Activated T-helper 1 cell treated with anti-CD3 and anti-CD28 coated beads, Interleukin-12 subunit alpha, Interleukin-12 subunit beta, Interleukin-2, Interleukin-4 antibody, amounts not matched to agents 30 ng/mL and 10 ng/mL and 1 ng/mL, durations not matched to agents 14 hours and 24 hours and 36 hours (primary cell): ENCODE data around the gene RAB22A. TPM values are rescaled to one million over a fixed set of nuclear protein-coding genes. Genes with fewer than 3 reads are reported as not detected.
"Not testable (repeated sequence)": the region's sequence is repeated elsewhere in the genome, so short reads cannot be mapped to it uniquely, and the experiment has no call there.

Source experiments
- DNase-seq: peaks from one replicate; pipeline ENCODE4 v3.0.0; 2021; ENCODE audit warnings: low spot score
- H3K27ac Mint-ChIP-seq: one replicate; pipeline ENCODE4 v1.8.0; 2021; ENCODE audit warnings: mild to moderate bottlenecking, mixed read lengths
- H3K27me3 Mint-ChIP-seq: one replicate; pipeline ENCODE4 v1.8.0; 2022; ENCODE audit warnings: mild to moderate bottlenecking, moderate library complexity, mixed read lengths; ENCODE audit not compliant: insufficient read depth
- H3K36me3 Mint-ChIP-seq: one replicate; pipeline ENCODE4 v1.8.0; 2021; ENCODE audit warnings: low read depth, mixed read lengths
- H3K4me1 Mint-ChIP-seq: one replicate; pipeline ENCODE4 v1.8.0; 2021; ENCODE audit warnings: low read depth, mixed read lengths
- H3K4me3 Mint-ChIP-seq: one replicate; pipeline ENCODE4 v1.8.0; 2021; ENCODE audit warnings: mild to moderate bottlenecking, moderate library complexity, mixed read lengths
- H3K9me3 Mint-ChIP-seq: one replicate; pipeline ENCODE4 v1.8.0; 2021; ENCODE audit warnings: mixed read lengths
- intact Hi-C: fragments of 100-400 bp; cut with micrococcal nuclease; formaldehyde crosslinking; loops from one replicate; pipeline ENCODE4 v1.15.1; 2024
- total RNA-seq: library from RNA; stranded (reverse); gene quantifications from 2 replicates; pipeline ENCODE4 v1.2.3, GENCODE V29; 2022

RAB22A gene
- total RNA-seq, 1 donor from 2014 or later = 16.9 TPM

DNA sequence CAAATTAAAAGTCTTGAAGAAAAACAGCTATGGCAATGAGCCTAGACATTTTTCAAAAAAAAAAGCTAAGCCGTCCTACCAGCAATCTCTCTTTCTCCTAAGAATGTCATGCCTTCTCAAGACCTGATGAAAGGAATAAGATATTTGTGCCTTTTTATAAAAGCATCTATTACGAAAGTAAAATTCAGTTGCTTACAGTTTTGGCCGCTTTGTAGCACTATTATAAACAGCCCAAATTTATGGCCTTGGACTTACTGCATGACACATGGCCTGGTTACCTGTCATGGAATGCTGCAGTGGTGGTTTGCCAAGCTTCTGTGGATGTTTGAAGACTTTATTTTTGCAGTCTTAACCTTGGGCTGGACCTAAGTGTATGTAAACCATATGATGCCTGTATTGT lies 57.4 kb downstream of the RAB22A start:
- intact Hi-C loops = no loop called here
- Mint-ChIP-seq H3K4me3 (no peak overlapping the region), H3K9me3 (no peaks in the 10 kb centered on the region), H3K36me3 (peaks cover 9% of the 10 kb centered on the region), H3K4me1 (peaks cover 4% of the 10 kb centered on the region), H3K27ac (no peak overlapping the region), H3K27me3 (no peaks in the 10 kb centered on the region)
- no peak for DNase-seq

DNA sequence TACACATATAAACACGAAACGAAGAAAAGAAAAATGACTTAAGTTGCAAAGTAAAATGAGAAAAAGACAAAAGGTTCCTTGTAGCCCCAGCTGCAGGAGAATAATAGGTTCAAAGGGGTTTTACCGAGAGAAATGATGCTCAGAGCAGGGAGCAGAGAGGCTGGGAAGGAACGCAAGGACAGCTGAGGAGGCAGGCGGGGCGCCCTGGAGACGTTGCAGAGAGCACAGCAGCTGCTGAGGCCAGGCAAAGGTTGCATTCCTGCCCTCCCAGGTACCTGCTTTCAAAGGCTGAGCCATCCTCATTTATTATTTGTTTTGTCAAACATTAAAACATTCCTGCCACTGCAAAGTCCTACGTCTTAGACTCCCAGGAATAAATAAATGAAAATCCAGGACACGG lies 63.3 kb downstream of the RAB22A start:
- H3K27ac Mint-ChIP-seq = no peak overlapping the region
- no peaks in the 10 kb centered on the region for H3K9me3 Mint-ChIP-seq
- no peaks in the 10 kb centered on the region for H3K36me3 Mint-ChIP-seq
- intact Hi-C loops = no loop called here
- no peak for DNase-seq
- no peaks in the 10 kb centered on the region for H3K4me1 Mint-ChIP-seq
- H3K4me3 Mint-ChIP-seq = no peak overlapping the region
- H3K27me3 Mint-ChIP-seq = peaks cover 9% of the 10 kb centered on the region

DNA sequence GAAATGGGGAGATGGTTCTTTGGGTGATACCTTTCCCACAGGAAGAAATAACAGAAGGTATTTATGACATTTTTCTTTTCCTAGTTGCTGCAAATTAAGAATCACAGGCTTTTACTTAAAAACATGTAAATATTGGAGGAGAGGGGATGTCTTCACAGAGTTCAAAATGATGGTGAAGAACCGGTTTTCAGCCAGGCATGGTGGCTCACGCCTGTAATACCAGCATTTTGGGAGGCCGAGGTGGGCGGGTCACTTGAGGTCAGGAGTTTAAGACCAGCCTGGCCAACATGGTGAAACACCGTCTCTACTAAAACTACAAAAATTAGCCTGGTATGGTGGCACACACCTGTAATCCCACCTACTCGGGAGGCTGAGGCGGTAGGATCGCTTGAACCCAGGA lies 63.8 kb downstream of the RAB22A start:
- H3K4me1 Mint-ChIP-seq, H3K27ac Mint-ChIP-seq, H3K27me3 Mint-ChIP-seq, intact Hi-C loops, DNase-seq, H3K36me3 Mint-ChIP-seq, H3K9me3 Mint-ChIP-seq, H3K4me3 Mint-ChIP-seq: not testable (repeated sequence)

DNA sequence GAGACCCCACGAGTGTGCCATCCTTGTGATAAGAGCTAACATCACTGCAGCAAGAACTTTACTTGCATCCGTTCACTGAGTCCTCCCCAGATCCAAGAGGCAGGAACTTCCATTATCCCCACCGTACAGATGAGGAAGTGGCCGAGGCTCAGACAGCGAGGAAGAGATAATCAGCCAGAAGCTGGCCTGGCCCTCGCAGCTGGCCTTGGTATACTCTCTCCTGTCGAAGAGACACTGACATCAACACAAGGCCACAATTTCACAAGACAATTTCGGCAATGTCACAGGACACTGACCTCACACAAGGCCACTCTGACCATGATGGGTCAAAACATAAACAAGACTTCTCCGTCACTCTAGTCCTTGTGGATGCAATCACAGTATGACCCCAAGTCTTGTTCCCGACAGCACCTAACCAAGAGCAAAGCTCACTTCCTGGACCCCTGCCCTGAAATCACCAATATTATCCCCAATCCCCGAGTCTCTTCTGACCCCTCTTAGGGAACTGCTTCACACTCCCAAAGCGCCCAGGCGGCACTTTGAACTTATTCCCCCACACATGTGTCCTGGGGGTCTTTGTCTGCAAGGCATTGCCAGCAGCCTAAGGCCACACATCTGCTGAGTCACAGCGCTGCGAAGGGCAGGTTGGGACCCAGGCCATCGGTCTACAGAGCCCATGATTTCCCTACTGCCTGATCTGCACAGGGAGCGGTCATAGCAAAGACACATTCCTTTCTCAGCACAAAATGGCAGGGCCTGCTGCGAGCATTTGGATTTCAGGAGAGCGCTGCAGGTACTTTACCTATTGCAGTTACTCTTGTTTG lies 64.7 kb downstream of the RAB22A start:
- Mint-ChIP-seq H3K27ac (no peak overlapping the region), H3K9me3 (no peaks in the 10 kb centered on the region), H3K4me3 (no peak overlapping the region), H3K4me1 (no peaks in the 10 kb centered on the region), H3K36me3 (no peaks in the 10 kb centered on the region), H3K27me3 (peaks cover 15% of the 10 kb centered on the region)
- DNase-seq = no peak
- intact Hi-C loops = no loop called here

DNA sequence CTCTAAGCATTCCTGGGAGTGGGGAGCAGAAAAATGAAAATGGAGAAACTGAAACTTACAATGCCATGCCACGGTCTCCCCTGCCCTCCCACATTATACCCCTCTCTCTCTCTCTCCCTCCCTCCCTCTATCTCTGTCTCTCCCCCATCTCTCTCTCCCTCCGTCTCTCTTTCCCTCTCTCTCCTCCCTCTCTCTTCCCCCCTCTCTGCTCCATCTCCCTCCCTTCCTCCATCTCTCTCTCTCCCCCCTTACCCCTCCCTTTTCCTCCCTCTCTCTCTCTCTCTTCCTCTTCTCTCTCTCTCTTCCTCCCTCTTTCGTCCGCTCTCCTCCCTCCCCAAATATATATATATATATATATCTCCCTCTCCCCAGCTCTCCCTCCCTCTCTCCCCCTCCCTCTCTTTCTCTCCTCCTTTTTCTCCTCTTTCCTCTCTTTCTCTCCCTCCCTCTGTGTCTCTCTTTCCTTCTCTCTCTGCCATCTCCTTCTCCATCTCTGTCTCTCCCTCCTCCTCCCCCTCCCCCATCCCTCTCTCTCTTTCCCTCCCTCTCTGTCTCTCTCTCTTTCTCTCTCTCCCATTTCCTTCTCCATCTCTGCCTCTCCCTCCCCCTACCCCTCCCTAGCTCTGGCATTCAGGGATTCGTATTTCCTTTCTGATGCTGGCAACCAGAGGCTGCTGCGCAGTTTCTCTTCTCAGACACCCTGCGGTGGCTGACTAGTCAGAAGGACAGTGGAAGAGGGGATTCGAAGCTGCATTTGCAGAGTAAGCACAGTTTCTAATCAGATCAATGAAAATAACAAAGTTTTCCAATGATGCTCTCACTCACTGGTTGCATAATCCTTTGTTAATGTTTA lies 65.6 kb downstream of the RAB22A start:
- intact Hi-C loops = no loop called here
- H3K4me1 Mint-ChIP-seq = no peaks in the 10 kb centered on the region
- H3K9me3 Mint-ChIP-seq = no peaks in the 10 kb centered on the region
- peaks cover 18% of the 10 kb centered on the region for H3K27me3 Mint-ChIP-seq
- H3K36me3 Mint-ChIP-seq = no peaks in the 10 kb centered on the region
- DNase-seq = no peak
- H3K4me3 Mint-ChIP-seq = no peak overlapping the region
- no peak overlapping the region for H3K27ac Mint-ChIP-seq

DNA sequence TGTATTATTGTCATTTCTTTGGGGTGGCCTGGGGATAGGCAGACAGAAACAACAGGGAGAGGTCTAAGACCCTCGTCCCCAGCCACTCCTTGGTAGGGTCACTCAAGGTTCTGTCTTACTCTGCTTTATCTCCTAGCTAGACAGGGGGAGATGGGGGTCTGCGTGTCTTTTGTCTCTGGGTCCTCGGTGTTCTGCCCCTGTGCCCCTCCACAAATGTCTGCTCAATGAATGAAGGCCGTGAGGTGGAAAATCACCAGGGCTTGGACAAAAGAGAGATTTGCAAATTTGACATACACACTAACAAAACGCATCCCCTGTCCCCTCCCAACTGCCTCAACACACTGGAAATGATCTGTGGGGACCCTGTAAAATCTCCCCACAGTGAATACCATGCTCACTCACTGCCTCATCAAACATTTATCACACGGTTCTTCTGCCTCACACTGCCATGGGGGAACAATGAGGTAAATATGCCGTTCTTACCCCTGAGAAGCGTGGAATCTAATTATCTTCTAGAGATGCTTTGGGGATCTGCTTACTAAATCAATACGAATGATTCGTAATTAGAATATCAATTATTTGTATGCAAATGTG lies 66.3 kb downstream of the RAB22A start:
- no peaks in the 10 kb centered on the region for H3K4me1 Mint-ChIP-seq
- no peak overlapping the region for H3K4me3 Mint-ChIP-seq
- peaks cover 22% of the 10 kb centered on the region for H3K27me3 Mint-ChIP-seq
- H3K27ac Mint-ChIP-seq = no peak overlapping the region
- no peak for DNase-seq
- peaks cover 4% of the 10 kb centered on the region for H3K9me3 Mint-ChIP-seq
- intact Hi-C loops = no loop called here
- peaks cover under 1% of the 10 kb centered on the region for H3K36me3 Mint-ChIP-seq

DNA sequence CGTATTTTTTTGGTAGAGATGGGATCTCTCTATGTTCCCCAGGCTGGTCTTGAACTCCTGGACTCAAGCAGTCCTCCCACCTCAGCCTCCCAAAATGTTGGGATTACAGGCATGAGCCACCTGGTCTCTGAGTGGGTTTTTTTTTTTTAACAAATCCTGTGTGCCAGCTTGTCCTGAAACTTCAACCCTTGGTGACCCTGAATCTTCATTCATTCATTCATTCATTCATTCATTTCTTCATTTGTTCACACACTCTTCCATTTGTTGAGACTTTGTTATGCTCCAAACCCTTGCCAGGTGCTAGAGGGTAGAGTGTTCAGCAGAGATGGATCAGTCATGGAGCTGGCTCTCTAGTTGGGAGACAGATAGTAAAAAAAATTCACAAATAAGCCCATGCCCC lies 67.5 kb downstream of the RAB22A start:
- no peak for DNase-seq
- peaks cover 11% of the 10 kb centered on the region for H3K9me3 Mint-ChIP-seq
- H3K36me3 Mint-ChIP-seq = peaks cover 1% of the 10 kb centered on the region
- no peaks in the 10 kb centered on the region for H3K4me1 Mint-ChIP-seq
- intact Hi-C loops = no loop called here
- H3K27ac Mint-ChIP-seq = no peak overlapping the region
- H3K27me3 Mint-ChIP-seq = peaks cover 24% of the 10 kb centered on the region
- no peak overlapping the region for H3K4me3 Mint-ChIP-seq

DNA sequence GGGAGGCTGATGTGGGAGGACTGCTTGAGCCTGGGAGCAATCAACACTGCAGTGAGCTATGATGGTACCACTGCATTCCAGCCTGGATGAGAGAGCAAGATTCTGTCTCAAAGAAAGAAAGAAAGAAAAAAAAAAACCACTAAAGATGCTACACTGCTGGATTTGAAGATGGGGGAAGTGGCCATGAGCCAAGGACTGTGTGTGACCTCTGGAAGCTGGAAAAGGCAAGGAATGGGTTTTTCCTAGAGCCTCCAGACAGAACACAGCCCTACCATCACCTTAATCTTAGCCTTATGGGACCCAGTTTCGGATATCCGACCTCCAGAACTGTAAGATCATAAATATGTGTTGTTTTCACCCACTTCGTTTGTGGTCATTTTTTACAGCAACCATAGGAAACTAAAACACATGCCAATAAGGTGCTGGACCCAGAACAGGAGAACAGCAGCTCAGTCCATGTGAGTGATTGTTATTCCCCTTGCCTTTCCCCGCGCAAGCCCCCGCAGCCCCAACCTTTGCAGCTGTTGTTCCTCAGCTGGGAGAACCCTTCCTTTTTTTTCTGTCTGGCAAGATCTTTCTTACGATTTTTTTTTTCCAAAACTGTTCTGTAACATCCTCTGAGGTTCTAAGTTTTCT lies 68.4 kb downstream of the RAB22A start:
- Mint-ChIP-seq H3K27me3 (peaks cover 25% of the 10 kb centered on the region), H3K4me1 (no peaks in the 10 kb centered on the region), H3K36me3 (peaks cover 1% of the 10 kb centered on the region), H3K4me3 (no peak overlapping the region), H3K9me3 (peaks cover 11% of the 10 kb centered on the region), H3K27ac (no peak overlapping the region)
- no peak for DNase-seq
- intact Hi-C loops = no loop called here

DNA sequence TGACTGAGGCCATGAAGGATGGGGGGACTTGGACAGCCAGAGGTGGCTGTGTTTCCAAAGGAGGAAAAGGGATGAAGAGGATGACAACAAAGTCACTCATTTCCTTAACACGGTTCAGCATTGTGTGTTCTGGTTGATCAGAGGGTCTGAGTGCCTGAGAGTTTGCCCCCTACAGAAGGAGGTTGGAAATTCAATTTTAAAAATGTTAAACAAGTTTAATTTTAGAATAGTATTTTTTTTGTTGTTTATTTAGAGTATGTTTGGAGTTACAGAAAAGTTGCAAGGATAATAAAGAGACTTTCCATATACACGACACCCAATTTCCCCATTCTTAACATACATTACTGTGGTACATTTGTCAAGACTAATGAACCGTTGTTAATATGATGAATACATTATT lies 69.2 kb downstream of the RAB22A start:
- H3K4me3 Mint-ChIP-seq = no peak overlapping the region
- no peak overlapping the region for H3K27ac Mint-ChIP-seq
- no peak for DNase-seq
- intact Hi-C loops = no loop called here
- peaks cover 11% of the 10 kb centered on the region for H3K9me3 Mint-ChIP-seq
- peaks cover 26% of the 10 kb centered on the region for H3K27me3 Mint-ChIP-seq
- H3K4me1 Mint-ChIP-seq = no peaks in the 10 kb centered on the region
- H3K36me3 Mint-ChIP-seq = peaks cover 1% of the 10 kb centered on the region

DNA sequence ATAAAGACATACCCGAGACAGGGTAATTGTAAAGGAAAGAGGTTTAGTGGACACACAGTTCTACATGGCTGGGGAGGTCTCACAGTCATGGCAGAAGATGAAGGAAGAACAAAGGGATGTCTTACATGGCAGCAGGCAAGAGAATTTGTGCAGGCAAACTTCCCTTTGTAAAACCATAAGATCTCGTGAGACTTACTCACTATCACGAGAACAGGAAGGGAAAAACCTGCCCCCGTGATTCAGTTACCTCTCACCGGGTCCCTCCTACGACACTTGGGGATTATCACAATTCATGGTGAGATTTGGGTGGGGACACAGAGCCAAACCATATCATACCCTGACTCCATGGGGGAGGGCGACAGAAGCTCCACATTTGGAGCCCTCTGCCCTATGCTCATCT lies 72.1 kb downstream of the RAB22A start:
- Mint-ChIP-seq H3K36me3 (peaks cover 1% of the 10 kb centered on the region), H3K27ac (no peak overlapping the region), H3K9me3 (peaks cover 11% of the 10 kb centered on the region), H3K4me1 (no peaks in the 10 kb centered on the region), H3K4me3 (no peak overlapping the region), H3K27me3 (peaks cover 27% of the 10 kb centered on the region)
- intact Hi-C loops = loop anchor here (10.0 kb wide), 2 partner anchors 783 to 987 kb away; partner anchors contain the start of genes RBM38 and ZNF831
- no peak for DNase-seq

DNA sequence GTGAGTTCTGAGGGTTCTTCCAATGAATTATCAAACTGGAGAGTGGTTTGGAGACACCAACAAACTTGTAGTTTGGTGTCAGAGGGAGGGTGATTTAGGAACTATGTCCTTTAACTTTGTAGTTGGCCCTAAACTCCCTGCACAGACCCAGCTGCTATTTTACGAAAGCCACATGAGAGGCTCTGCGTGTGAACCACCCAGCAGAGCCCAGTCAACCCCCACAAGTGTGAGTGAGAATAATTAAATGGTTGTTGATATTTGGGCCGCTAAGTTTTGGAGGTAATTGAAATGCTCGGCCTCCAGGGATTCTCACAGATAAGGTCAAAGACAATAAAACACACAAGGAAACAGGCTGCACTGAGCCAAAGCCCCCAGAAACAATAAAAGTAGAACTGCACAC lies 72.6 kb downstream of the RAB22A start:
- H3K27me3 Mint-ChIP-seq = peaks cover 29% of the 10 kb centered on the region
- no peak for DNase-seq
- H3K4me1 Mint-ChIP-seq = no peaks in the 10 kb centered on the region
- intact Hi-C loops = loop anchor here (10.0 kb wide), 2 partner anchors 783 to 987 kb away; partner anchors contain the start of genes RBM38 and ZNF831
- H3K36me3 Mint-ChIP-seq = peaks cover 1% of the 10 kb centered on the region
- no peak overlapping the region for H3K27ac Mint-ChIP-seq
- no peak overlapping the region for H3K4me3 Mint-ChIP-seq
- H3K9me3 Mint-ChIP-seq = peaks cover 11% of the 10 kb centered on the region

DNA sequence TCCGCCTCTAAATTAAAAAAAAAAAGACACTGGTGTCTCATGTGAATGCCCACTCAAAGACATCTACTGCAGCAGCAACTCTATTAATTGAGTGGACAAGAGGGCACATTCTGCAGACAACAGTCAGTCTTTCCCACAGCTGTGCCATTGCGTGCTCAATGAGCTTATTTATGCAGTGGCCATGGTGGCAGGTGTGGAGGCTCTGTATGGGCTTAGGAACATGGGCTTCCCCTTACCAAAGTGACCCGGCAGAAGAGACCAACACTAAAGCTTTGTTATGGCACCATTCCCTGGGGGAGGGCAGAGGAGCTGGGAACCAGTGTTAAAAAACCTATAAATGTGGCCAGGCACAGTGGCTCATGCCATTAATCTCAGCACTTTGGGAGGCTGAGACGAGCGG lies 75.3 kb downstream of the RAB22A start:
- intact Hi-C loops = loop anchor here (5.0 to 10.0 kb wide), 3 partner anchors 62 to 990 kb away; partner anchors contain the start of genes RBM38 and ZNF831
- H3K4me3 Mint-ChIP-seq = no peak overlapping the region
- peaks cover 19% of the 10 kb centered on the region for H3K27me3 Mint-ChIP-seq
- DNase-seq = no peak
- peaks cover 3% of the 10 kb centered on the region for H3K4me1 Mint-ChIP-seq
- no peak overlapping the region for H3K27ac Mint-ChIP-seq
- peaks cover 4% of the 10 kb centered on the region for H3K36me3 Mint-ChIP-seq
- H3K9me3 Mint-ChIP-seq = peaks cover 11% of the 10 kb centered on the region
